ENCODE results near the gene TNIP1. TPM values are rescaled to one million over a fixed set of nuclear protein-coding genes. Genes with fewer than 3 reads are reported as not detected.

TNIP1 gene
- polyA plus RNA-seq, 1 experiment = 42.6 TPM

DNA sequence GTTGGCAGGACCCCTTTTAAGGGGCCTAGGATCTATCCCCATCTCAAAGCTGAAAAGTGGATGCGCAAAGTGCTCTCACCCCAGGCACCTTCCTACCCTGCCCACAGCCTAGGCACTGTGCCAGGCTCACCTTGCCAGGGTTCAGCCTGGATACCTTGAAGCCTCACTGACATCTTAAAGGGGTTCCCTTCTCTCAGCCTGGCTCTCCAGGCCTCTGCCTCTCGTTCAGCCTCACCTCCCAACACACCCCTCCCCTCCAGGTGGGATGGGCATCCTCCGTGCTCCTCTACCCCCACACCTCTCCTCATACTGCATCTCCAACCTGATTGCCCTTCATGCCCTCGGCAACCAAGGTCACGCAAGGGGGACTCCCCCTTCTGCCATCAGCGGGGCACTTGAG, 25.5 kb downstream of the TNIP1 start:
- no peak overlapping the region for H3K27ac ChIP-seq (ENCODE audit: low read depth, low read length)
- CTCF ChIA-PET = interaction anchor here (0.7 to 13.1 kb wide), 3 partner anchors 15 to 110 kb away, joined by 3 to 526 read pairs (median 71); no protein-coding TSS in a partner anchor
- no peaks in the 10 kb centered on the region; the same call in 1 of the 2 replicates for H3K9me3 ChIP-seq (ENCODE audit: control insufficient read depth, insufficient read depth, low read length)
- POLR2A ChIA-PET = no interaction called here
- TF ChIP-seq CTCF (IDR thresholded peaks at IDR 0.05; ENCODE audit: low read depth, low read length) = no peak
- H3K4me3 ChIP-seq (ENCODE audit: low read depth, low read length) = no peak overlapping the region
- H3K27me3 ChIP-seq (ENCODE audit: control insufficient read depth, insufficient read depth, low read length) = no peaks in the 10 kb centered on the region
- DNase-seq (ENCODE audit: low read depth, low spot score) = no peak

DNA sequence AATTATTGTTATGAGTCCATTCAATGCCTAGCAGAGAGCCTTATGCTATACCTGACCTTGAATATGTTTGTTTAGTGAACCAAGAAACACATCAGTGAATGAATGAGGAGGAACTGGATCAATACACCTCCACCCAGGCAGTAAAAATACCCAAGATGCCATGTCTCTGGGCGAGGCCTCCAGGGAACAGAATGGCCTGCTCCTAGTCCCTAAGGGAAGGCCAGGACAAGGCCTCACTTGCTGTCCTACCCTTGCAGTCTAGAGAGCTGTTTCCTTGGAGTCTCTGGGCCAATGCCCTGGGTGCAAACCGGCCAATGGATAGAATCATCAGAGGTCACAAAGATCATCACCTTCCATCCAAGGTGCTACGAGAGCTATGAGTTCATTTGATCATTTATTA, 26.1 kb downstream of the TNIP1 start:
- H3K27me3 ChIP-seq (ENCODE audit: control insufficient read depth, insufficient read depth, low read length) = no peaks in the 10 kb centered on the region
- TF ChIP-seq CTCF (IDR thresholded peaks at IDR 0.05; ENCODE audit: low read depth, low read length) = no peak
- H3K9me3 ChIP-seq (ENCODE audit: control insufficient read depth, insufficient read depth, low read length) = no peaks in the 10 kb centered on the region; the same call in 1 of the 2 replicates
- H3K4me3 ChIP-seq (ENCODE audit: low read depth, low read length) = no peak overlapping the region
- POLR2A ChIA-PET = no interaction called here
- no peak for DNase-seq (ENCODE audit: low read depth, low spot score)
- H3K27ac ChIP-seq (ENCODE audit: low read depth, low read length) = no peak overlapping the region
- CTCF ChIA-PET = interaction anchor here (1.0 to 13.1 kb wide), 3 partner anchors 15 to 110 kb away, joined by 3 to 526 read pairs (median 71); no protein-coding TSS in a partner anchor

DNA sequence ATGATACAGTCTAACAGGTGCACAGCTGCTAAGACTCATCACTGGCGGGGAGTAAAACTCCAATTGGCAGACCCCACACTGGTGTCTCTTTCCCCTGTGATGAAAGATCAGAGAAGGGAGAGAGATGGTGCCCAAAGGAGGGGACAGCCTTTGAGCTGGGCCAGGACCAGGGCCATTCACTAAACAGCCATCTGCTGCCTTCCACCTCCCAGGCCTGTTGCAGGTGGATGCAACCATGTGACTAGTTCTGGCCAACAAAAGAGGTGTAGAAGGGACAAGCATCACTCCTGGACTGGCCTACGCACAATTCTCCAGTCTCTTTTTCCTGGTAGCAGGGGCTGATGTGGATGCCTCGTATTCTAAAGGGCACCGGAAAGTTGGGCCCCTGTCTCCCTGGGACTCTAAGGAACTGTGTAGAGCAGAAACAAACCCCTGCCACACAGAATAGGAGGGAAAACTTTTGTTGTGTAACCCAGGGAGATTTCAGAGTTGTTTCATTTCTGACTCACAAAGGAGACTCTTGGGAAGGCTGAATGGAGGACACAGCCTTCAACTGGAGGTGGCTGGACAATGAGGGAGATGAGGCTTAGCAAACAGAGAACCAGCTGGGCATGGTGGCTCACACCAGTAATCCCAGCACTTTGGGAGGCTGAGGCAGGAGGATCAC, 26.9 kb downstream of the TNIP1 start:
- no peak for TF ChIP-seq CTCF (IDR thresholded peaks at IDR 0.05; ENCODE audit: low read depth, low read length)
- Histone ChIP-seq H3K9me3 (ENCODE audit: control insufficient read depth, insufficient read depth, low read length) (no peaks in the 10 kb centered on the region; the same call in 1 of the 2 replicates), H3K27me3 (ENCODE audit: control insufficient read depth, insufficient read depth, low read length) (no peaks in the 10 kb centered on the region), H3K27ac (ENCODE audit: low read depth, low read length) (no peak overlapping the region), H3K4me3 (ENCODE audit: low read depth, low read length) (no peak overlapping the region)
- DNase-seq (ENCODE audit: low read depth, low spot score) = no peak
- CTCF ChIA-PET = interaction anchor here (1.0 to 13.1 kb wide), 3 partner anchors 14 to 111 kb away, joined by 3 to 526 read pairs (median 71); no protein-coding TSS in a partner anchor
- POLR2A ChIA-PET = no interaction called here

DNA sequence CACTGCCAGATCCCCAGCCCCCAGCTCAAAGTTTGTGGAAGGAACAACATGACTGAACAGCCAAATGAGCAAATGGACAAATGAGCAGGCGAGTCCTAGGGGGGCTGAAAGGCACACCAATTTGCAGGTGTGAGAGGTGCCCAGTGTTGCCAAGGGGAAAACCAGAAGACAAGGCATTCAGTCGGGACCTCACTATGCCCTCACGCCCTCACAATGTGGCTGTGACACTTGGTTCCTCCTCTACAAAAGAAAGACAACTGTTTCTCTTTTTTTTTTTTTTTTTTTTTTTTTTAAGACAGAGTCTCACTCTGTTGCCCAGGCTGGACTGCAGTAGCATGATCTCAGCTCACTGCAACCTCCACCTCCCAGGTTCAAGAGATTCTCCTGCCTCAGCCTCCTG, 28.0 kb downstream of the TNIP1 start:
- CTCF ChIA-PET = interaction anchor here (0.7 to 13.1 kb wide), 17 partner anchors 9 to 598 kb away, joined by 3 to 526 read pairs (median 16); partner anchors contain the start of gene TNIP1

More for the DNA sequence above, 28.0 kb downstream of the TNIP1 start:
- H3K27ac ChIP-seq (ENCODE audit: low read depth, low read length) = no peak overlapping the region
- no peaks in the 10 kb centered on the region for H3K27me3 ChIP-seq (ENCODE audit: control insufficient read depth, insufficient read depth, low read length)
- no peak overlapping the region for H3K4me3 ChIP-seq (ENCODE audit: low read depth, low read length)
- no peak for DNase-seq (ENCODE audit: low read depth, low spot score)
- H3K9me3 ChIP-seq (ENCODE audit: control insufficient read depth, insufficient read depth, low read length) = no peaks in the 10 kb centered on the region; the same call in 1 of the 2 replicates
- TF ChIP-seq CTCF (IDR thresholded peaks at IDR 0.05; ENCODE audit: low read depth, low read length) = no peak
- POLR2A ChIA-PET = interaction anchor here (1.5 kb wide), 1 partner anchor 63 kb away, joined by 4 read pairs; no protein-coding TSS in a partner anchor

All from AG04450 (cell line).